Breast epithelium (tissue), 3 donors: Measurements from ENCODE around the gene ZMIZ1.

Experiments used
- POLR2AphosphoS5 ChIP-seq, 3 donors: sonication (generic); formaldehyde crosslinking; IDR thresholded peaks; one replicate each; pipeline ENCODE4 v1.6.1; 2017; ENCODE audit warnings: antibody characterized with exemption in 3 of 3
- TF ChIP-seq, protein P1 (sequence below), 3 donors: fragments of 450-650 bp; IDR thresholded peaks; one replicate each; pipeline ENCODE4 v1.5.1; 2016 to 2017; ENCODE audit warnings: antibody characterized with exemption in 3 of 3, mild to moderate bottlenecking in 3 of 3, moderate library complexity in 3 of 3

DNA sequence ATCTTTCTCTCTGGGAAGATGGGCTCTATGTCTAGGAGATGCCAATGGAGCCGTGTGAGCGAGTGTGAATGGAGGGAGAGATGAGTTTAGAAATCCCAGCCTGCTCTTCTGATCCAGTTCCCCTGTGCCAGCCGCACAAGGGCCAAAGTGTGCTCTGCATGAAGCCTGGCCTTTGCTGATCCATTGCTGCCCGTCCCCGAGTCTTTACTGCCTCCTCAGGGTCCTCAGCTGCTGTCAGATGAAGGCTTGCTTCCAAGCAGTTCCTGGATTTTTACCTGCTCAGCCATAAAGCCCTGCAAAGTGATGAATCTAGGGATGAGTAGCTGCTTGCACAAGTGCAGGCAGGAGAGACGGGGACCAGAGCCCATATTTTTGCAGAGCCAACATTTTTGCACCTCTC, 115.9 kb downstream of the ZMIZ1 start:
- TF ChIP-seq, protein P1, sequence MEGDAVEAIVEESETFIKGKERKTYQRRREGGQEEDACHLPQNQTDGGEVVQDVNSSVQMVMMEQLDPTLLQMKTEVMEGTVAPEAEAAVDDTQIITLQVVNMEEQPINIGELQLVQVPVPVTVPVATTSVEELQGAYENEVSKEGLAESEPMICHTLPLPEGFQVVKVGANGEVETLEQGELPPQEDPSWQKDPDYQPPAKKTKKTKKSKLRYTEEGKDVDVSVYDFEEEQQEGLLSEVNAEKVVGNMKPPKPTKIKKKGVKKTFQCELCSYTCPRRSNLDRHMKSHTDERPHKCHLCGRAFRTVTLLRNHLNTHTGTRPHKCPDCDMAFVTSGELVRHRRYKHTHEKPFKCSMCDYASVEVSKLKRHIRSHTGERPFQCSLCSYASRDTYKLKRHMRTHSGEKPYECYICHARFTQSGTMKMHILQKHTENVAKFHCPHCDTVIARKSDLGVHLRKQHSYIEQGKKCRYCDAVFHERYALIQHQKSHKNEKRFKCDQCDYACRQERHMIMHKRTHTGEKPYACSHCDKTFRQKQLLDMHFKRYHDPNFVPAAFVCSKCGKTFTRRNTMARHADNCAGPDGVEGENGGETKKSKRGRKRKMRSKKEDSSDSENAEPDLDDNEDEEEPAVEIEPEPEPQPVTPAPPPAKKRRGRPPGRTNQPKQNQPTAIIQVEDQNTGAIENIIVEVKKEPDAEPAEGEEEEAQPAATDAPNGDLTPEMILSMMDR (IDR thresholded peaks at IDR 0.05) = no peak
- TF ChIP-seq POLR2AphosphoS5 (IDR thresholded peaks at IDR 0.05) = no peak
